Central memory CD4-positive, alpha-beta T cell (primary cell): ENCODE data around the gene GOSR2.
"Not testable (repeated sequence)": the region's sequence is repeated elsewhere in the genome, so short reads cannot be mapped to it uniquely, and the experiment has no call there.

Experiments used
- DNase-seq: peaks from one replicate; pipeline ENCODE4 v3.0.0; 2022

Gene GOSR2

DNA sequence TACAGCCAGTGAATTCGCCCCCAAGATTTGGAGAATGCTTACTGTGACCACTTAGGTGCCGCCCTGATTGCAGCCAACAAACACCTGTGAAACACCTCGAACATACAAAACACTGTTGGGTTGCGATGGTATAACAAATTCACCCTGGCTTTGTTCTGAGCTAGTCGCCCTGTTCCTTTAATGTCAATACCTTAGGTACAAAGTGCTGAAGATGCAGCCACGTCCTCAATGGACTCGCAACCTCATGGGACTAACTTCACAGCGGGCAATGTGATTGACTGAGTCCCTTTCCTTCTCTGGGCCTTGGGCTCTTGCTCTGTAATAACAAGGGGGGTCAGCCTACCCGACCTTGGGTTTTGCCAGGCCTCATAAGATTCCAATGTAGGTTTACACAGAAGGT, 28.9 kb upstream of the GOSR2 start:
- no peak for DNase-seq

- DNase-seq = no peak
Measured at GRCh38 chr17:46894476-46895151, 28.3 kb upstream of the GOSR2 start.

GRCh38 chr17:46895171-46895570, 27.8 kb upstream of the GOSR2 start:
- no peak for DNase-seq

- DNase-seq = no peak
Measured at GRCh38 chr17:46896991-46897390, 26.0 kb upstream of the GOSR2 start.

- DNase-seq = no peak
Measured at GRCh38 chr17:46898364-46898763, 24.6 kb upstream of the GOSR2 start.

GRCh38 chr17:46898860-46899259, 24.1 kb upstream of the GOSR2 start:
- DNase-seq = no peak

GRCh38 chr17:46901291-46901690, 21.7 kb upstream of the GOSR2 start:
- DNase-seq = no peak

- DNase-seq = no peak
Measured at GRCh38 chr17:46903762-46904672, 18.9 kb upstream of the GOSR2 start.

- no peak for DNase-seq
Measured at GRCh38 chr17:46908068-46908737, 14.8 kb upstream of the GOSR2 start.

DNA sequence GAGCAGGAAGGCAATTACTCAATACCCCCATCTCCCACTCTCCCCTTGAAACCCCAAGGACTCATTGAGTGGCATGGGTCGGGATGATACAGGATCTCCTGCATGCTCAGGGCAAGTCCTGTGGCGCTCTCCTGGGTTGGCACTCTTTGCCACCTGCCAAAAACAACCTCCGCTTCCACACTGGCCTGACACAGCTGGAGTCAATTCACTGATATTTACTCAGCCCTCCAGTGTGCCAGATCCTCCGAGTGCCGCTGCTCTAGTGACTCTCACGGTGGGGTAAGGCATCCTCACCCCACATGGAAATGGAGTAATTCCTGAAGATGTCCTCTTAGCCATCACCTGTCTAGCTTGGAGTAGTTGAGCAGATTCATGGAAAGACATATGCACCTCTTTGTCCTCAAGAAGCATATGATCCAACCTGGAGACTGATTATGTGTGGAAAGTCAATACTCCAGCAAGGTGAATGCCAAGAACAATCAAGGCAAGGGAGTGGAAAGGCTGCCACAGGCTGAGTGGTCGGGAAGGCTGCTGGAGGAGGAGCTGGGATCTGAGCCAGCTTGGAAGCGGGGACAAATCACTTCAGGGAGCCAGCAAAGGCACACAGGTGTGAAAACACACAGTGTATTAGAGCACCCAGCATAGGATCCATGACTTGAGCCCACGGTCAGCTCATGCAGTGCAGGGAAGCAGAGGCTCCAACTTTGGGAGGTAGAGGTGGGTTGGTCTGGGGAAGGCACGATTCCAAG, 12.6 kb upstream of the GOSR2 start:
- no peak for DNase-seq

- no peak for DNase-seq
Measured at GRCh38 chr17:46911311-46911710, 11.6 kb upstream of the GOSR2 start.

- no peak for DNase-seq
Measured at GRCh38 chr17:46915596-46915995, 7.4 kb upstream of the GOSR2 start.

- no peak for DNase-seq
Measured at GRCh38 chr17:46916211-46916610, 6.7 kb upstream of the GOSR2 start.

DNA sequence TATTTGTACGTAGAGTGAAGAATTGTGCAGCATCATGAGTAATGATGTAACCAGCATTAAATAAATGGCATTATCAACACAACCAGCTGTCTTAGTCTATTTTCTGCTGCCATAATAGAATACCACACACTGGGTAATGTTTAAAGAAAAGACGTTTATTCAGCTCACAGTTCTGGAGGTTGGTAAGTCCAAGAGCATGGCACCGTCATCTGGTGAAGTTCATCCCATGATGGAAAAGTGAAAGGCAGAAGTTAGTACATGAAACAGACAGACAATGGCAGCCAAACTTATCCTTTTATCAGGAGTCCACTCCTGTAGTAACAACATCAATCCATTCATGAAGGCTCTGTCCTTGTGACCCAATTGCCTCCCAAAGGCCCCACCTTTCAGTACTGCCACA, 6.3 kb upstream of the GOSR2 start:
- DNase-seq = no peak

DNA sequence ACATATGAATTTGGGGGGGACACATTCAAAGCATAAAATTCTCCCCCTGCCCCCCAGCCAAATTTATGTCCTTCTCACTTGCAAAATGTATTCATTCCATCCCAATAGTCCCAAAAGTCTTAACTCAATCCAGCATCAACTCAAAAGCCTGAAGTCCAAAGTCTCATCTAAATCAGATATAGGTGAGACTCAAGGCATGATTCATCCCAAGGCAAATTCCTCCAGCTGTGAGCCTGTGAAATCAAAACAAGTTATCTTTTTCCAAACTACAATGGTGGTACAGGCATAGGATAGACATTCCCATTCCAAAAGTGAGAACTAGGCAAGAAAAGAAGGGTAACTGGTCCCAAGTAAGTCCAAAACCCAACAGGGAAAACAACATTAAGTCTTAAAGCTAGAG, 5.9 kb upstream of the GOSR2 start:
- DNase-seq = no peak

GRCh38 chr17:46917516-46917915, 5.4 kb upstream of the GOSR2 start:
- no peak for DNase-seq

DNA sequence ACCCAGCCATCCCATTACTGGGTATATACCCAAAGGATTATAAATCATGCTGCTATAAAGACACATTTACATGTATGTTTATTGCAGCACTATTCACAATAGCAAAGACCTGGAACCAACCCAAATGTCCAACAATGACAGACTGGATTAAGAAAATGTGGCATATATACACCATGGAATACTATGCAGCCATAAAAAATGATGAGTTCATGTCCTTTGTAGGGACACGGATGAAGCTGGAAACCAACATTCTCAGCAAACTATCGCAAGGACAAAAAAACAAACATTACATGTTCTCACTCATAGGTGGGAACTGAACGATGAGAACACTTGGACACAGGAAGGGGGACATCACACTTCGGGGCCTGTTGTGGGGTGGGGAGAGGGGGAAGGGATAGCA, 998 bp upstream of the GOSR2 start:
- DNase-seq = not testable (repeated sequence)

DNA sequence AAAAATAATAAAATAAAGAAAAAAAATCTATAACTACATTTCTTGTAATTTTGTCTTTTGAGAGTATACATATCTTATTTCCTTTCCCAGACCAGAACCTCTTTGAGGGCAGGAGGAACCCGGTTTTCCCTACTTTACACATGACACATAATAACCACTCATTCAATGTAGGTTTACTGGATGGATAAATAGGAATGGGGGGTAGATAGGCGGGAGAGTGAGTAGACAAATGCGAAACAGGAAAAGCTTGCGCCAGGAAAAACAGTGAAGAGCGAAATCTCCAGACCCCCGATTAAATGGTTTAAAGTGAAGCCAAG, 515 bp upstream of the GOSR2 start:
- no peak for DNase-seq

DNA sequence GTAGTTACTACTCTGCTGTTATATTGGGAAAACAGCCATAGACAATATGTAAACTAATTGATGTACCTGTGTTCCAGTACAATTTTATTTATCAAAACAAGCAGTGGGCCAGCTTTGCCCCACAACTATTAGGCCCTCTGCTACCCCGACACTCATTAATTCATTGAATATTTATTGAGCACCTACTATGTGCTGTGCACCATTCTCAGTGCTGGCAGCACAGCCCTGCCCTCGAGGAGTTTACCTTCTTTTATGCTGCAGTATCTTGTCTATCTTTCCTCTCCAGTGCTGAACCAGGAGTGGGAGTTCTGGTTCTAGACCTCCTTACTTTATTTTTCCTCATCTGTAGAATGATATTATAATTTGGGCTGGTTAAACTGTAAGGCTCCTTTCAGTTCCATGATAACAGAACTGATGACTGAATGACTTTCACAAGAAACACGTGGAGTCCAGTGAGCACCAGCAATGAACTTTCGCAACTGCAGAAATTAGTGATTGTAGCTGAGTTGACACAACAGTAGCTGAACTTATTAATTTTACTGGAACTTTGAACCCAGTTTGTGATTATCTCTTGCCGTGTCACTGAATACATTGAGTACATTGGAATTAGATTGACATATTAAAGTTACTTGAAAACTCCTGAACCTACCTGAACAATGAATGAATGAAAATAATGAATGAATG, 2.4 kb downstream of the GOSR2 start:
- DNase-seq = no peak

- DNase-seq = no peak
Measured at GRCh38 chr17:46928467-46929261, 5.7 kb downstream of the GOSR2 start.

DNA sequence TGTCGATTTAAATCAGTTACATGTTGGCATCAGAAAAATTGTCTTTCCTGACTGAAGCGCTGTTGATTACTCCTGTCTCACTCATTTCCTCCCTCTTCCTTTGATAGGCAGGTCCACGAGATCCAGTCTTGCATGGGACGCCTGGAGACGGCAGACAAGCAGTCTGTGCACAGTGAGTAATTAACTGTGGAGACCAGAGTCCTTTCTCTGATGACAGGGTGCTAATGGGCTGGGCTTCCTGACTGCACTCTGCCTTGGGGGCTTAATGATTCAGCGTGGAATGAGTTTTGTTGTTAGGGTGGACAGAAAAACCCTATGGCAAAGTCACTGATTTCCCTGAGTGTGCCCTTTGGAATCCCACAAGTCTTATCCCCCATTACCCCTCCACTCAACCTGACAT, 6.5 kb downstream of the GOSR2 start:
- no peak for DNase-seq

DNA sequence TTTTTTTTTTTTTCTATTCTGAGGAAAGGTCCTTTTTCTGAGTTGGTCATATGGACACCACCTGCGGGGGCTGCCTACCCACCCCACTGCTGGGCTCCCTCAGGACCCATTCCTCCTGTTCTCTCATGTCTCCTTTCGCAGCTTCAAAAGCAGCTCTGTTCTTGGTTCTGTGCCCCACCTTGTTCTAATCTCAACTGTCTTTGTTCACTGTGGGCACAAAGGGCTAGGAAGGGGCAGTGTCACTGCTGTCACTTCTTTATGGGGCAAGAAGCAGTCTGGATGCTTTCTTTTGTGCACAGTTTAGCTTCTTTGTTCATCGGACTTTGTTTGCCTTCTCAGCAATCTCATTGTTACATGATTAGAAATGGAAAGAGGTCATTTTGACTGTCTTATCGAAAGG, 7.1 kb downstream of the GOSR2 start:
- DNase-seq = no peak
